ENCODE results near the gene ANKH. TPM values are rescaled to one million over a fixed set of nuclear protein-coding genes. Genes with fewer than 3 reads are reported as not detected.

The ANKH gene
- total RNA-seq, 1 donor from 2014 or later = 29.9 TPM

- Mint-ChIP-seq H3K4me1 (ENCODE audit: low read depth) (peaks cover 3% of the 10 kb centered on the region), H3K4me3 (ENCODE audit: low read depth) (no peak overlapping the region), H3K27me3 (peaks cover 16% of the 10 kb centered on the region), H3K27ac (no peak overlapping the region), H3K36me3 (ENCODE audit: insufficient read depth) (no peaks in the 10 kb centered on the region), H3K9me3 (ENCODE audit: low read depth) (no peaks in the 10 kb centered on the region)
- DNase-seq (ENCODE audit: low spot score, unreplicated experiment) = no peak
- TF ChIP-seq CTCF (IDR thresholded peaks at IDR 0.05; ENCODE audit: unreplicated experiment) = no peak
These were observed 12.6 kb upstream of the ANKH start for GRCh38 chr5:14884062-14884612.

- no peaks in the 10 kb centered on the region for H3K36me3 Mint-ChIP-seq (ENCODE audit: insufficient read depth)
- H3K9me3 Mint-ChIP-seq (ENCODE audit: low read depth) = no peaks in the 10 kb centered on the region
- TF ChIP-seq CTCF (IDR thresholded peaks at IDR 0.05; ENCODE audit: unreplicated experiment) = no peak
- no peak for DNase-seq (ENCODE audit: low spot score, unreplicated experiment)
- no peak overlapping the region for H3K4me3 Mint-ChIP-seq (ENCODE audit: low read depth)
- H3K27ac Mint-ChIP-seq = no peak overlapping the region
- peaks cover 3% of the 10 kb centered on the region for H3K4me1 Mint-ChIP-seq (ENCODE audit: low read depth)
- peaks cover 14% of the 10 kb centered on the region for H3K27me3 Mint-ChIP-seq
These were observed 11.3 kb upstream of the ANKH start for GRCh38 chr5:14882658-14883580.

GRCh38 chr5:14881826-14882225 is 10.2 kb upstream of the ANKH start:
- no peak for DNase-seq (ENCODE audit: low spot score, unreplicated experiment)
- Mint-ChIP-seq H3K27me3 (peaks cover 13% of the 10 kb centered on the region), H3K4me1 (ENCODE audit: low read depth) (peaks cover 2% of the 10 kb centered on the region), H3K27ac (no peak overlapping the region), H3K9me3 (ENCODE audit: low read depth) (no peaks in the 10 kb centered on the region), H3K36me3 (ENCODE audit: insufficient read depth) (no peaks in the 10 kb centered on the region), H3K4me3 (ENCODE audit: low read depth) (no peak overlapping the region)
- TF ChIP-seq CTCF (IDR thresholded peaks at IDR 0.05; ENCODE audit: unreplicated experiment) = no peak

- Mint-ChIP-seq H3K27me3 (peaks cover 16% of the 10 kb centered on the region), H3K4me3 (ENCODE audit: low read depth) (no peak overlapping the region), H3K27ac (no peak overlapping the region), H3K36me3 (ENCODE audit: insufficient read depth) (no peaks in the 10 kb centered on the region), H3K9me3 (ENCODE audit: low read depth) (no peaks in the 10 kb centered on the region), H3K4me1 (ENCODE audit: low read depth) (peaks cover 11% of the 10 kb centered on the region)
- no peak for TF ChIP-seq CTCF (IDR thresholded peaks at IDR 0.05; ENCODE audit: unreplicated experiment)
- no peak for DNase-seq (ENCODE audit: low spot score, unreplicated experiment)
These were observed 9.1 kb upstream of the ANKH start for GRCh38 chr5:14880688-14881087.

GRCh38 chr5:14879937-14880589 is 8.5 kb upstream of the ANKH start:
- H3K36me3 Mint-ChIP-seq (ENCODE audit: insufficient read depth) = no peaks in the 10 kb centered on the region
- H3K27ac Mint-ChIP-seq = no peak overlapping the region
- H3K4me1 Mint-ChIP-seq (ENCODE audit: low read depth) = peaks cover 13% of the 10 kb centered on the region
- H3K27me3 Mint-ChIP-seq = peaks cover 14% of the 10 kb centered on the region
- DNase-seq (ENCODE audit: low spot score, unreplicated experiment) = no peak
- no peaks in the 10 kb centered on the region for H3K9me3 Mint-ChIP-seq (ENCODE audit: low read depth)
- no peak overlapping the region for H3K4me3 Mint-ChIP-seq (ENCODE audit: low read depth)
- no peak for TF ChIP-seq CTCF (IDR thresholded peaks at IDR 0.05; ENCODE audit: unreplicated experiment)

Measured in progenitor cell of endocrine pancreas (in vitro differentiated cells).